K562 (cell line): ENCODE measurements around the gene P2RX2. TPM values are rescaled to one million over a fixed set of nuclear protein-coding genes. Genes with fewer than 3 reads are reported as not detected.

Source experiments
- ATAC-seq: fragments of 200-7000 bp; cut with Tn5 transposase; 3 replicates; pipeline ENCODE4 v1.9.1; 2020; ENCODE audit warnings: moderate library complexity
- BruUV-seq: library from RNA; stranded (reverse); fragments of 400-500 nt; replicated peaks from 2 replicates; lab custom pipeline; 2021; lab: Mats Ljungman, UMichigan
- CTCF ChIA-PET: fragments of 300-600 bp; formaldehyde crosslinking; extraction: SDS; loops from one replicate; lab custom pipeline; 2021; ENCODE audit warnings: low intra/inter-chr PET ratio; lab: Yijun Ruan, JAX
- POLR2A ChIA-PET: fragments of 300-600, 350-650 bp; sonication (Branson Sonifier 250); formaldehyde crosslinking; extraction: SDS; loops from one replicate; lab custom pipeline; 2021; ENCODE audit warnings: antibody characterized with exemption, inconsistent platforms; lab: Yijun Ruan, JAX
- DNase-seq, 4 experiments: peaks; one replicate each; pipeline versions ENCODE4 v3.0.0 to v3.0.0-alpha.2; 2011 to 2018; ENCODE audit warnings: low spot score in 3 of 4, mixed read lengths in 3 of 4; ENCODE audit errors: extremely low read depth in 1 of 4
- FAIRE-seq: peaks from 2 replicates; lab custom pipeline; 2011; peaks lifted over from hg19 to GRCh38; lab: Jason Lieb, UNC
- H2AFZ ChIP-seq: 2 replicates; pipeline ENCODE4 v1.6.0; 2011; ENCODE audit warnings: low read depth, low read length, control low read depth, inconsistent platforms
- H3K27ac ChIP-seq: fragments of 200-600 bp; 3 replicates; pipeline ENCODE4 v1.8.0; 2011; ENCODE audit warnings: low read depth, mild to moderate bottlenecking, control low read depth, inconsistent platforms, low read length, moderate library complexity, mixed read lengths; ENCODE audit errors: extremely low read depth
- H3K27me3 ChIP-seq, 2 experiments: fragments of 300-600 bp in 1 of 2; 2 replicates in 1 of 2; 3 replicates in 1 of 2; pipeline versions ENCODE4 v1.6.0 to v1.8.0; 2011; ENCODE audit warnings: inconsistent platforms in 2 of 2, low read length in 2 of 2, mild to moderate bottlenecking in 1 of 2, mixed read lengths in 1 of 2, moderate library complexity in 1 of 2; ENCODE audit not compliant: control insufficient read depth in 2 of 2, insufficient read depth in 2 of 2
- H3K36me3 ChIP-seq: fragments of 300-600 bp; 3 replicates; pipeline ENCODE4 v1.8.0; 2011; ENCODE audit warnings: mild to moderate bottlenecking, low read length, inconsistent platforms; ENCODE audit not compliant: control insufficient read depth, insufficient read depth
- H3K4me1 ChIP-seq, 2 experiments: fragments of 200-600 bp in 1 of 2; replicated peaks in 1 of 2; 2 replicates in 1 of 2; 3 replicates in 1 of 2; pipeline versions ENCODE4 v1.5.1 to v1.8.0; 2011; ENCODE audit warnings: inconsistent platforms in 2 of 2, low read length in 2 of 2, mild to moderate bottlenecking in 1 of 2, mixed read lengths in 1 of 2, moderate library complexity in 1 of 2; ENCODE audit not compliant: control insufficient read depth in 2 of 2, insufficient read depth in 2 of 2
- H3K4me2 ChIP-seq: 2 replicates; pipeline ENCODE4 v1.6.1; 2011; ENCODE audit warnings: low read length, control low read depth, inconsistent platforms, mixed read lengths; ENCODE audit not compliant: insufficient read depth
- H3K4me3 ChIP-seq: fragments of 200-600 bp; sonication (generic), shearing (Covaris generic); 2 replicates; pipeline ENCODE4 v1.5.1; 2016; ENCODE audit warnings: control low read depth, inconsistent platforms
- H3K79me2 ChIP-seq: fragments of 200-600 bp; 3 replicates; pipeline ENCODE4 v1.8.0; 2011; ENCODE audit warnings: low read length, inconsistent platforms; ENCODE audit not compliant: control insufficient read depth, insufficient read depth
- H3K9ac ChIP-seq, 2 experiments: 2 replicates each; pipeline versions ENCODE4 v1.6.0 to v1.6.1; 2011; ENCODE audit warnings: low read depth in 2 of 2, low read length in 2 of 2, control low read depth in 1 of 2, inconsistent platforms in 1 of 2, mild to moderate bottlenecking in 1 of 2, mixed read lengths in 1 of 2; ENCODE audit not compliant: insufficient read depth in 1 of 2
- H3K9me1 ChIP-seq: one replicate; pipeline ENCODE4 v1.6.0; 2011; ENCODE audit warnings: inconsistent platforms, mild to moderate bottlenecking, low read length, moderate library complexity; ENCODE audit not compliant: control insufficient read depth, insufficient read depth
- H3K9me3 ChIP-seq: replicated peaks from 2 replicates; pipeline ENCODE4 v1.5.1; 2011; ENCODE audit warnings: low read depth, low read length, inconsistent platforms; ENCODE audit not compliant: control insufficient read depth, insufficient read depth
- H4K20me1 ChIP-seq: replicated peaks from 2 replicates; pipeline ENCODE4 v1.6.1; 2011; ENCODE audit warnings: low read length, inconsistent platforms, mixed read lengths; ENCODE audit not compliant: control insufficient read depth, insufficient read depth
- BACH1 ChIP-seq: fragments of 200-800 bp; sonication (Bioruptor generic); IDR thresholded peaks from 2 replicates; pipeline ENCODE4 v1.6.1; 2016; ENCODE audit warnings: missing genetic modification characterization, missing compliant biosample characterization
- CBX5 ChIP-seq: IDR thresholded peaks from 2 replicates; pipeline ENCODE4 v1.6.1; 2014; ENCODE audit warnings: low read depth, borderline replicate concordance
- MAFF ChIP-seq: IDR thresholded peaks from 2 replicates; pipeline ENCODE4 v1.6.1; 2012; ENCODE audit warnings: low read length, improper control_type of control experiment
- MCM7 ChIP-seq, 2 experiments: fragments of 450-650 bp; IDR thresholded peaks; 2 replicates each; pipeline ENCODE4 v1.6.1; 2016 to 2018
- PHF21A ChIP-seq: fragments of 450-650 bp; IDR thresholded peaks from 2 replicates; pipeline ENCODE4 v1.6.1; 2017; ENCODE audit warnings: low read depth, borderline replicate concordance
- PRMT5 ChIP-seq: sonication (generic); formaldehyde crosslinking; IDR thresholded peaks from 2 replicates; pipeline ENCODE4 v1.5.0; 2020; ENCODE audit warnings: missing genetic modification reagents
- SAFB ChIP-seq: fragments of 200-400 bp; formaldehyde crosslinking; IDR thresholded peaks from 2 replicates; pipeline ENCODE4 v1.6.1; 2017; ENCODE audit warnings: low read depth, low read length, borderline replicate concordance
- SAP30 ChIP-seq: fragments of 200-600 bp; sonication (generic); IDR thresholded peaks from 2 replicates; pipeline ENCODE4 v1.6.1; 2012; ENCODE audit warnings: borderline replicate concordance, low read depth, mild to moderate bottlenecking, moderate library complexity, low read length, control low read depth, inconsistent platforms; ENCODE audit not compliant: insufficient read depth, poor library complexity, severe bottlenecking
- SMC3 ChIP-seq: conservative IDR thresholded peaks from 2 replicates; pipeline ENCODE4 v1.6.1; 2011; ENCODE audit warnings: low read depth, low read length, improper control_type of control experiment; ENCODE audit not compliant: insufficient read depth
- SUPT5H ChIP-seq: fragments of 450-650 bp; IDR thresholded peaks from 2 replicates; pipeline ENCODE4 v1.6.1; 2016
- ZFP1 ChIP-seq: fragments of 450-650 bp; formaldehyde crosslinking; IDR thresholded peaks from 2 replicates; pipeline ENCODE4 v1.4.0; 2020; ENCODE audit warnings: mild to moderate bottlenecking, mixed read lengths
- ZNF143 ChIP-seq: sonication (generic); formaldehyde crosslinking; IDR thresholded peaks from 2 replicates; pipeline ENCODE4 v1.9.0; 2022; ENCODE audit warnings: mild to moderate bottlenecking, missing genetic modification reagents
- ZNF384 ChIP-seq: IDR thresholded peaks from 2 replicates; pipeline ENCODE4 v1.6.1; 2012; ENCODE audit warnings: low read depth, low read length, improper control_type of control experiment
- ZNF778 ChIP-seq: fragments of 450-650 bp; formaldehyde crosslinking; IDR thresholded peaks from 2 replicates; pipeline ENCODE4 v1.4.0; 2020; ENCODE audit warnings: mild to moderate bottlenecking, moderate library complexity
- WGBS: fragments of 100-300 bp; shearing (Covaris generic); methylation state at CpG from one replicate; pipeline ENCODE4 v1.1.6; 2016; ENCODE audit warnings: low coverage, mixed read lengths; ENCODE audit not compliant: insufficient coverage; ENCODE audit errors: missing lambda C conversion rate; 5-methylcytosine and 5-hydroxymethylcytosine counted together
- in situ Hi-C: fragments of 300-500 bp; cut with MboI; formaldehyde crosslinking; loops from 4 replicates; pipeline ENCODE4 v1.15.0; 2018; ENCODE audit warnings: inconsistent platforms, mixed read lengths
- intact Hi-C: fragments of 100-400 bp; cut with micrococcal nuclease; formaldehyde crosslinking; loops from 2 replicates; pipeline ENCODE4 v1.14.2; 2022
- polyA plus RNA-seq, 8 experiments: library from polyadenylated mRNA; depleted of rRNA in 4 of 8; stranded (reverse) in 5 of 8; unstranded in 3 of 8; fragments of >200 nt; fragmentation: Nextera tagmentation in 2 of 8; fragmentation: Illumina TruSeq in 1 of 8; extraction: Ambion mirVana in 2 of 8; extraction: Trizol in 1 of 8; gene quantifications; 2 replicates each; pipeline versions ENCODE4 v1.2.1 to v1.2.3, GENCODE V29; 2011 to 2014; ENCODE audit warnings: inconsistent platforms in 1 of 8, missing spikeins in 1 of 8
- total RNA-seq, 7 experiments: library from RNA; depleted of rRNA in 6 of 7; stranded (reverse); fragments of >200 nt in 6 of 7; fragmentation: Illumina TruSeq in 2 of 7; extraction: Trizol in 2 of 7; gene quantifications; 2 replicates each; pipeline versions ENCODE4 v1.2.1 to v1.2.3, GENCODE V29; 2011 to 2021; ENCODE audit warnings: low replicate concordance in 1 of 7
- TF ChIP-seq, protein P1 (sequence below): sonication (generic); formaldehyde crosslinking; IDR thresholded peaks from 2 replicates; pipeline ENCODE4 v1.8.1; 2022; ENCODE audit warnings: missing genetic modification reagents
- TF ChIP-seq, protein P2 (sequence below): fragments of 450-650 bp; IDR thresholded peaks from 2 replicates; pipeline ENCODE4 v1.6.1; 2017; ENCODE audit warnings: mild to moderate bottlenecking, moderate library complexity
- TF ChIP-seq, protein P3 (sequence below): sonication (generic); formaldehyde crosslinking; IDR thresholded peaks from 2 replicates; pipeline ENCODE4 v1.8.1; 2023; ENCODE audit warnings: mild to moderate bottlenecking, missing genetic modification reagents

Gene P2RX2
- total and polyA plus RNA-seq, 9 of the 15 experiments (the other 6 are each of a cell fraction or from before 2014, with no cell fraction given) = not detected

DNA sequence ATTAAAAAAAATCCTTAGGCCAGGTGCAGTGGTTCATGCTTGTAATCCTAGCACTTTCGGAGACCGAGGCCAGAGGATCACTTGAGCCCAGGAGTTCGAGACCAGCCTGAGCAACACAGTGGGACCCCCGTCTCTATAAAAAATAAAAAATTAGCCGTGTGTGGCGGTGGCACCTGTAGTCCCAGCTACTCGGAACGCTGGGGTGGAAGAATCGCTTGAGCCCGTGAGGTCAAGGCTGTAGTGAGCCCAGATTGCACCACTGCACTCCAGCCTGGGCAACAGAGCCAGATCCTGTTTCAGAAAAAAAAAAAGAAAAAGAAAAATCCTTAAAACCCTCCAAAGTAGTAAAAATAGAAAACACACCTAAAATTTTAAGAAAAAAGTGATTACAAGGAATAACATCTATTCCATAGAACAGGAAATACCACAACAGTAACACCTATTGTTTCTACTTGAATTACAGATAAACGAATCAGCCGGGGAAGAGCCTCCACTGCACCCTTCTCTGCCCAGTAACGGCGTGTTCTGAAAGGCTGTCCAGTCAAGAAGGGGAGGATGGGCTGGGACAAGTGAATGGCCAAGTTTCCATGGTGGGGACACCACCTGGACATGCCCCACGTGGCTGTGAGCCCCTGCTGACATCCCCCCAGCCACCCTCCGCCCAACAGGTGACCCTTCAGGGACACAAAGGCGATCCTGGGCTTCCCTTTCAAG is 50.7 kb downstream of the P2RX2 start:
- Histone ChIP-seq H3K9ac (no peak overlapping the region), H3K9me3 (no peaks in the 10 kb centered on the region), H4K20me1 (0 out of 2 replicates have a peak, but pooled peaks cover 3% of the 10 kb centered on the region), H3K27me3 (no peaks in the 10 kb centered on the region), H3K27ac (no peak overlapping the region), H2AFZ (no peak overlapping the region), H3K79me2 (no peaks in the 10 kb centered on the region), H3K4me3 (no peak overlapping the region), H3K9me1 (no peaks in the 10 kb centered on the region), H3K4me2 (no peak overlapping the region), H3K36me3 (peaks cover 91% of the 10 kb centered on the region), H3K4me1 (no peaks in the 10 kb centered on the region)
- CTCF ChIA-PET = no interaction called here
- in situ Hi-C loops = no loop called here
- BruUV-seq = no TSS peak
- ATAC-seq (no peak), DNase-seq (no peak), FAIRE-seq (no peak)
- POLR2A ChIA-PET = no interaction called here
- whole genome bisulfite sequencing = 96% methylated on average over 17 of the region's 17 CpGs
- intact Hi-C loops = no loop called here
- TF ChIP-seq ZFP1 (CRISPR knock-in tag) = no peak
- no peak for TF ChIP-seq SUPT5H
- no peak for TF ChIP-seq CBX5
- no peak for TF ChIP-seq SMC3
- no peak for TF ChIP-seq MAFF
- TF ChIP-seq, protein P1, sequence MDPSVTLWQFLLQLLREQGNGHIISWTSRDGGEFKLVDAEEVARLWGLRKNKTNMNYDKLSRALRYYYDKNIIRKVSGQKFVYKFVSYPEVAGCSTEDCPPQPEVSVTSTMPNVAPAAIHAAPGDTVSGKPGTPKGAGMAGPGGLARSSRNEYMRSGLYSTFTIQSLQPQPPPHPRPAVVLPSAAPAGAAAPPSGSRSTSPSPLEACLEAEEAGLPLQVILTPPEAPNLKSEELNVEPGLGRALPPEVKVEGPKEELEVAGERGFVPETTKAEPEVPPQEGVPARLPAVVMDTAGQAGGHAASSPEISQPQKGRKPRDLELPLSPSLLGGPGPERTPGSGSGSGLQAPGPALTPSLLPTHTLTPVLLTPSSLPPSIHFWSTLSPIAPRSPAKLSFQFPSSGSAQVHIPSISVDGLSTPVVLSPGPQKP = no peak
- no peak for TF ChIP-seq SAP30
- TF ChIP-seq, protein P2, sequence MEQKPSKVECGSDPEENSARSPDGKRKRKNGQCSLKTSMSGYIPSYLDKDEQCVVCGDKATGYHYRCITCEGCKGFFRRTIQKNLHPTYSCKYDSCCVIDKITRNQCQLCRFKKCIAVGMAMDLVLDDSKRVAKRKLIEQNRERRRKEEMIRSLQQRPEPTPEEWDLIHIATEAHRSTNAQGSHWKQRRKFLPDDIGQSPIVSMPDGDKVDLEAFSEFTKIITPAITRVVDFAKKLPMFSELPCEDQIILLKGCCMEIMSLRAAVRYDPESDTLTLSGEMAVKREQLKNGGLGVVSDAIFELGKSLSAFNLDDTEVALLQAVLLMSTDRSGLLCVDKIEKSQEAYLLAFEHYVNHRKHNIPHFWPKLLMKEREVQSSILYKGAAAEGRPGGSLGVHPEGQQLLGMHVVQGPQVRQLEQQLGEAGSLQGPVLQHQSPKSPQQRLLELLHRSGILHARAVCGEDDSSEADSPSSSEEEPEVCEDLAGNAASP = no peak
- no peak for TF ChIP-seq ZNF143 (CRISPR knock-in tag)
- TF ChIP-seq BACH1 (tag) = no peak
- TF ChIP-seq PHF21A = no peak
- no peak for TF ChIP-seq ZNF778 (CRISPR knock-in tag)
- TF ChIP-seq, protein P3, sequence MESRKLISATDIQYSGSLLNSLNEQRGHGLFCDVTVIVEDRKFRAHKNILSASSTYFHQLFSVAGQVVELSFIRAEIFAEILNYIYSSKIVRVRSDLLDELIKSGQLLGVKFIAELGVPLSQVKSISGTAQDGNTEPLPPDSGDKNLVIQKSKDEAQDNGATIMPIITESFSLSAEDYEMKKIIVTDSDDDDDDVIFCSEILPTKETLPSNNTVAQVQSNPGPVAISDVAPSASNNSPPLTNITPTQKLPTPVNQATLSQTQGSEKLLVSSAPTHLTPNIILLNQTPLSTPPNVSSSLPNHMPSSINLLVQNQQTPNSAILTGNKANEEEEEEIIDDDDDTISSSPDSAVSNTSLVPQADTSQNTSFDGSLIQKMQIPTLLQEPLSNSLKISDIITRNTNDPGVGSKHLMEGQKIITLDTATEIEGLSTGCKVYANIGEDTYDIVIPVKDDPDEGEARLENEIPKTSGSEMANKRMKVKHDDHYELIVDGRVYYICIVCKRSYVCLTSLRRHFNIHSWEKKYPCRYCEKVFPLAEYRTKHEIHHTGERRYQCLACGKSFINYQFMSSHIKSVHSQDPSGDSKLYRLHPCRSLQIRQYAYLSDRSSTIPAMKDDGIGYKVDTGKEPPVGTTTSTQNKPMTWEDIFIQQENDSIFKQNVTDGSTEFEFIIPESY (CRISPR knock-in tag) = no peak
- TF ChIP-seq ZNF384 = no peak
- TF ChIP-seq PRMT5 (CRISPR knock-in tag) = no peak
- no peak for TF ChIP-seq MCM7 (IDR thresholded peaks at IDR 0.05)
- no peak for TF ChIP-seq SAFB
